Measurements from ENCODE around the gene NMT1. TPM values are rescaled to one million over a fixed set of nuclear protein-coding genes. Genes with fewer than 3 reads are reported as not detected.

NMT1 gene
- total RNA-seq, 1 experiment from 2014 or later: 89.7 TPM

DNA sequence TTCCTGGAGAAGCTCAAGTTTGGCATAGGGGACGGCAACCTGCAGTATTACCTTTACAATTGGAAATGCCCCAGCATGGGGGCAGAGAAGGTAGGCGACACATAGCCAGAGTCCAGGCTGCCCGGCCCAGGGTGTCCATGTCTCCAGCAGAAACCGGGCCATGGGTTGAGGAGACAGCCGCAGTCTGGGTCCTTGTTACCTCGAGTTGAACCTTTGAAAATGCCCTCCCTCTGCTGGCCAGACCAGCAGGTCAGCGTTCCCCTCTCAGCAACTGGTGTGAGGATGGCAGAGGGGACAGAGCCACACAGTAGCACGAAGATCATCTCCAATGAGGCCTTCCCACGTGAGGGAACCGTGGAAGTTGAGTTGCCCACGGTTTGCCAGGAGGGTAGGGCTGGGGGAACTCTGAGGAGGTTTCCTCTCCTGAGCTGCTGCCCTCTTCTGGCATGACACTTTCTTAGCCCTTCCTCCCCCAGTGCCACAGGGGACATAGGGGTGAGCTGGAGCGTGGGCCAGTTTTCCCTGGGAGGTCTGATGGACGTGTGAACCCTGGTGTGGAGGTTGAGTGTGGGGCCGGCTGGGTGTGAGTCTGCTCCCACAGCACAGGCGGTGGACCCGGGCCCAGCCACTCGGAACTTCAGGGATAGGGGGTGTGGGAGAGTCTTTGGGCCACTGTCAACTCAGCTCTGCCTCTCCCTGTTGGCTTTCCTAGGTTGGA is 43.9 kb downstream of the NMT1 start:
- CTCF ChIA-PET: interaction anchor here (0.5 to 2.0 kb wide), 6 partner anchors 9 to 85 kb away, joined by 3 to 7 read pairs (median 4); partner anchors contain the start of gene ACBD4

DNA sequence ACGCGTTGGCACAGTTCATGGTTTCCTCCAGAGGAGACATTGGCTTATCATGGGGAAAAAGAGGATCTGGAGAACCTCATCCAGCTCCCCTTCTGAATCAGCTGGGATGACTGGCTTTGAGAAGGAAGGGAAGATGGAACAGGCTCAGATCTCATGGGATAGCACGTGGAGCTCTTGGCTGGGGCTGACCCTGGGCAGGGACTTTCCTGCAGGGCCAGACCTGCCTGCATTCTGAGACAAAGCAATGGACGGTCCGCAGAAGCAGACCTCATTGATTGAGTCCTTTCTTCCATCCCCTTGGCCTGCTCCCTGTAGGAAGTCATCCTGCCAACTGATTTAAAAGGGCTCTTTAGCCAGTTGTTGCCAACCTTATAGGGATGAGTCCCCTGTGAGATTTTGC is 45.0 kb downstream of the NMT1 start:
- POLR2A ChIA-PET: interaction anchor here (0.9 to 2.0 kb wide), 8 partner anchors 11 to 125 kb away, joined by 3 to 7 read pairs (median 4); partner anchors contain the start of gene HEXIM2
- no peak overlapping the region for H3K27ac Mint-ChIP-seq (ENCODE audit: low read depth, unreplicated experiment)
- BruUV-seq (replicated peaks): no TSS peak
- H3K27me3 Mint-ChIP-seq (ENCODE audit: insufficient read depth, unreplicated experiment): no peaks in the 10 kb centered on the region
- DNase-seq (ENCODE audit: unreplicated experiment): no peak
- CTCF ChIA-PET: interaction anchor here (0.6 to 2.0 kb wide), 3 partner anchors 21 to 186 kb away, joined by 5 read pairs; partner anchors contain the start of gene ACBD4
- H3K4me1 Mint-ChIP-seq (ENCODE audit: insufficient read depth, unreplicated experiment): peaks cover 18% of the 10 kb centered on the region
- intact Hi-C loops (cut with micrococcal nuclease): no loop called here
- no peak overlapping the region for H3K4me3 Mint-ChIP-seq (ENCODE audit: unreplicated experiment)
- no peaks in the 10 kb centered on the region for H3K9me3 Mint-ChIP-seq (ENCODE audit: unreplicated experiment)
- H3K36me3 Mint-ChIP-seq (ENCODE audit: insufficient read depth, unreplicated experiment): peaks cover 89% of the 10 kb centered on the region
- TF ChIP-seq, protein P1, sequence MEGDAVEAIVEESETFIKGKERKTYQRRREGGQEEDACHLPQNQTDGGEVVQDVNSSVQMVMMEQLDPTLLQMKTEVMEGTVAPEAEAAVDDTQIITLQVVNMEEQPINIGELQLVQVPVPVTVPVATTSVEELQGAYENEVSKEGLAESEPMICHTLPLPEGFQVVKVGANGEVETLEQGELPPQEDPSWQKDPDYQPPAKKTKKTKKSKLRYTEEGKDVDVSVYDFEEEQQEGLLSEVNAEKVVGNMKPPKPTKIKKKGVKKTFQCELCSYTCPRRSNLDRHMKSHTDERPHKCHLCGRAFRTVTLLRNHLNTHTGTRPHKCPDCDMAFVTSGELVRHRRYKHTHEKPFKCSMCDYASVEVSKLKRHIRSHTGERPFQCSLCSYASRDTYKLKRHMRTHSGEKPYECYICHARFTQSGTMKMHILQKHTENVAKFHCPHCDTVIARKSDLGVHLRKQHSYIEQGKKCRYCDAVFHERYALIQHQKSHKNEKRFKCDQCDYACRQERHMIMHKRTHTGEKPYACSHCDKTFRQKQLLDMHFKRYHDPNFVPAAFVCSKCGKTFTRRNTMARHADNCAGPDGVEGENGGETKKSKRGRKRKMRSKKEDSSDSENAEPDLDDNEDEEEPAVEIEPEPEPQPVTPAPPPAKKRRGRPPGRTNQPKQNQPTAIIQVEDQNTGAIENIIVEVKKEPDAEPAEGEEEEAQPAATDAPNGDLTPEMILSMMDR (IDR thresholded peaks at IDR 0.05; ENCODE audit: unreplicated experiment): no peak

More for the DNA sequence above, 43.9 kb downstream of the NMT1 start:
- Mint-ChIP-seq H3K4me1 (ENCODE audit: insufficient read depth, unreplicated experiment) (peaks cover 18% of the 10 kb centered on the region), H3K27ac (ENCODE audit: low read depth, unreplicated experiment) (no peak overlapping the region), H3K9me3 (ENCODE audit: unreplicated experiment) (no peaks in the 10 kb centered on the region), H3K27me3 (ENCODE audit: insufficient read depth, unreplicated experiment) (no peaks in the 10 kb centered on the region), H3K36me3 (ENCODE audit: insufficient read depth, unreplicated experiment) (peaks cover 90% of the 10 kb centered on the region), H3K4me3 (ENCODE audit: unreplicated experiment) (no peak overlapping the region)
- TF ChIP-seq, protein P1 (IDR thresholded peaks at IDR 0.05; ENCODE audit: unreplicated experiment): no peak
- POLR2A ChIA-PET: interaction anchor here (1.2 to 2.0 kb wide), 5 partner anchors 11 to 124 kb away, joined by 3 to 7 read pairs (median 4); partner anchors contain the start of gene HEXIM2
- BruUV-seq (replicated peaks): no TSS peak
- intact Hi-C loops (cut with micrococcal nuclease): no loop called here
- no peak for DNase-seq (ENCODE audit: unreplicated experiment)

- ChIA-PET POLR2A (interaction anchor here (0.9 to 1.6 kb wide), 6 partner anchors 11 to 125 kb away, joined by 3 to 5 read pairs (median 4); no protein-coding TSS in a partner anchor), CTCF (interaction anchor here (0.6 kb wide), 1 partner anchor 187 kb away, joined by 5 read pairs; no protein-coding TSS in a partner anchor)
- Mint-ChIP-seq H3K27ac (ENCODE audit: low read depth, unreplicated experiment) (no peak overlapping the region), H3K4me3 (ENCODE audit: unreplicated experiment) (no peak overlapping the region), H3K9me3 (ENCODE audit: unreplicated experiment) (no peaks in the 10 kb centered on the region), H3K4me1 (ENCODE audit: insufficient read depth, unreplicated experiment) (peaks cover 18% of the 10 kb centered on the region), H3K27me3 (ENCODE audit: insufficient read depth, unreplicated experiment) (no peaks in the 10 kb centered on the region), H3K36me3 (ENCODE audit: insufficient read depth, unreplicated experiment) (peaks cover 84% of the 10 kb centered on the region)
- TF ChIP-seq, protein P1 (IDR thresholded peaks at IDR 0.05; ENCODE audit: unreplicated experiment): no peak
- intact Hi-C loops (cut with micrococcal nuclease): no loop called here
- no peak for DNase-seq (ENCODE audit: unreplicated experiment)
- no TSS peak for BruUV-seq (replicated peaks)
Measured at GRCh38 chr17:45106582-45106981, 45.5 kb downstream of the NMT1 start.

GRCh38 chr17:45107293-45108010 is 46.3 kb downstream of the NMT1 start:
- Mint-ChIP-seq H3K9me3 (ENCODE audit: unreplicated experiment) (no peaks in the 10 kb centered on the region), H3K27ac (ENCODE audit: low read depth, unreplicated experiment) (no peak overlapping the region), H3K36me3 (ENCODE audit: insufficient read depth, unreplicated experiment) (peaks cover 83% of the 10 kb centered on the region), H3K27me3 (ENCODE audit: insufficient read depth, unreplicated experiment) (no peaks in the 10 kb centered on the region), H3K4me3 (ENCODE audit: unreplicated experiment) (no peak overlapping the region), H3K4me1 (ENCODE audit: insufficient read depth, unreplicated experiment) (peaks cover 9% of the 10 kb centered on the region)
- CTCF ChIA-PET: interaction anchor here (0.7 to 2.7 kb wide), 4 partner anchors 8 to 27 kb away, joined by 3 to 19 read pairs (median 6); no protein-coding TSS in a partner anchor
- no TSS peak for BruUV-seq (replicated peaks)
- POLR2A ChIA-PET: interaction anchor here (0.7 to 2.3 kb wide), 4 partner anchors 10 to 21 kb away, joined by 3 to 9 read pairs (median 4); no protein-coding TSS in a partner anchor
- TF ChIP-seq, protein P1 (IDR thresholded peaks at IDR 0.05; ENCODE audit: unreplicated experiment): no peak
- no peak for DNase-seq (ENCODE audit: unreplicated experiment)
- intact Hi-C loops (cut with micrococcal nuclease): loop anchor here (2.0 kb wide), 1 partner anchor 25 kb away; the partner anchor contains the start of gene PLCD3
